GM23248 (cell line): ENCODE data around the gene NFXL1. TPM values are rescaled to one million over a fixed set of nuclear protein-coding genes. Genes with fewer than 3 reads are reported as not detected.

Source experiments
- DNase-seq: peaks from one replicate; pipeline ENCODE4 v3.0.0-alpha.2; 2015
- H2AFZ ChIP-seq: fragments of 200-600 bp; sonication (generic); 2 replicates; pipeline ENCODE4 v1.6.1; 2016; ENCODE audit warnings: antibody characterized with exemption
- H3F3A ChIP-seq: fragments of 200-600 bp; sonication (generic); 2 replicates; pipeline ENCODE4 v1.6.1; 2016; ENCODE audit warnings: mild to moderate bottlenecking, antibody characterized with exemption, mixed run types; ENCODE audit not compliant: insufficient read depth
- H3K27ac ChIP-seq: fragments of 200-600 bp; sonication (generic); 2 replicates; pipeline ENCODE4 v1.5.1; 2016; ENCODE audit warnings: mild to moderate bottlenecking
- H3K27me3 ChIP-seq: fragments of 200-600 bp; sonication (generic); replicated peaks from 2 replicates; pipeline ENCODE4 v1.6.1; 2016; ENCODE audit warnings: mild to moderate bottlenecking; ENCODE audit not compliant: insufficient read depth
- H3K36me3 ChIP-seq: fragments of 200-600 bp; sonication (generic); 2 replicates; pipeline ENCODE4 v1.6.1; 2016; ENCODE audit warnings: low read depth, mild to moderate bottlenecking
- H3K4me1 ChIP-seq: fragments of 200-600 bp; sonication (generic); 2 replicates; pipeline ENCODE4 v1.6.1; 2016; ENCODE audit warnings: mild to moderate bottlenecking; ENCODE audit not compliant: insufficient read depth
- H3K4me2 ChIP-seq: fragments of 200-600 bp; sonication (generic); one replicate; pipeline ENCODE4 v1.6.1; 2016; ENCODE audit warnings: mild to moderate bottlenecking; ENCODE audit not compliant: unreplicated experiment
- H3K4me3 ChIP-seq: fragments of 200-600 bp; sonication (generic); 2 replicates; pipeline ENCODE4 v1.5.1; 2016; ENCODE audit warnings: mild to moderate bottlenecking
- H3K79me2 ChIP-seq: fragments of 200-600 bp; sonication (generic); 2 replicates; pipeline ENCODE4 v1.6.1; 2016; ENCODE audit warnings: mild to moderate bottlenecking; ENCODE audit not compliant: insufficient read depth
- H3K9ac ChIP-seq: fragments of 200-600 bp; sonication (generic); 2 replicates; pipeline ENCODE4 v1.6.1; 2016; ENCODE audit warnings: mild to moderate bottlenecking
- H3K9me2 ChIP-seq: fragments of 200-600 bp; sonication (generic); 2 replicates; pipeline ENCODE4 v1.6.1; 2016; ENCODE audit warnings: mixed run types, mild to moderate bottlenecking, moderate library complexity; ENCODE audit not compliant: insufficient read depth
- H3K9me3 ChIP-seq: fragments of 200-600 bp; sonication (generic); one replicate; pipeline ENCODE4 v1.6.1; 2017; ENCODE audit warnings: low read depth
- H4K20me1 ChIP-seq: fragments of 200-600 bp; sonication (generic); 2 replicates; pipeline ENCODE4 v1.6.0; 2016; ENCODE audit not compliant: insufficient read depth
- EZH2 ChIP-seq: fragments of 200-600 bp; sonication (generic); IDR thresholded peaks from 2 replicates; pipeline ENCODE4 v1.6.1; 2018; ENCODE audit warnings: antibody characterized with exemption, mild to moderate bottlenecking; ENCODE audit not compliant: insufficient read depth, poor library complexity, severe bottlenecking
- EZH2phosphoT487 ChIP-seq: fragments of 200-600 bp; sonication (generic); IDR thresholded peaks from 2 replicates; pipeline ENCODE4 v1.6.1; 2018; ENCODE audit warnings: antibody characterized with exemption, moderate library complexity, mild to moderate bottlenecking, low read depth; ENCODE audit not compliant: insufficient read depth
- WGBS, 2 experiments: methylation state at CpG; one replicate each; pipeline ENCODE4 v1.1.6; 2015 to 2017; ENCODE audit warnings: low lambda C conversion rate in 2 of 2, low coverage in 1 of 2; ENCODE audit errors: missing lambda C conversion rate in 2 of 2; 5-methylcytosine and 5-hydroxymethylcytosine counted together
- in situ Hi-C: fragments of 300-500 bp; cut with MboI; formaldehyde crosslinking; loops from 2 replicates; pipeline ENCODE4 v1.15.0; 2020
- polyA plus RNA-seq: library from polyadenylated mRNA; unstranded; fragments of >200 nt; fragmentation: Nextera tagmentation; extraction: Ambion mirVana; gene quantifications from 2 replicates; pipeline ENCODE4 v1.2.1, GENCODE V29; 2016
- total RNA-seq: library from RNA; depleted of rRNA; stranded (reverse); fragments of >200 nt; shearing (Covaris generic); gene quantifications from 2 replicates; pipeline ENCODE4 v1.2.3, GENCODE V29; 2014

Gene NFXL1
- total and polyA plus RNA-seq, 2 experiments from 2014 or later, result 4.6 to 7.7 TPM

DNA sequence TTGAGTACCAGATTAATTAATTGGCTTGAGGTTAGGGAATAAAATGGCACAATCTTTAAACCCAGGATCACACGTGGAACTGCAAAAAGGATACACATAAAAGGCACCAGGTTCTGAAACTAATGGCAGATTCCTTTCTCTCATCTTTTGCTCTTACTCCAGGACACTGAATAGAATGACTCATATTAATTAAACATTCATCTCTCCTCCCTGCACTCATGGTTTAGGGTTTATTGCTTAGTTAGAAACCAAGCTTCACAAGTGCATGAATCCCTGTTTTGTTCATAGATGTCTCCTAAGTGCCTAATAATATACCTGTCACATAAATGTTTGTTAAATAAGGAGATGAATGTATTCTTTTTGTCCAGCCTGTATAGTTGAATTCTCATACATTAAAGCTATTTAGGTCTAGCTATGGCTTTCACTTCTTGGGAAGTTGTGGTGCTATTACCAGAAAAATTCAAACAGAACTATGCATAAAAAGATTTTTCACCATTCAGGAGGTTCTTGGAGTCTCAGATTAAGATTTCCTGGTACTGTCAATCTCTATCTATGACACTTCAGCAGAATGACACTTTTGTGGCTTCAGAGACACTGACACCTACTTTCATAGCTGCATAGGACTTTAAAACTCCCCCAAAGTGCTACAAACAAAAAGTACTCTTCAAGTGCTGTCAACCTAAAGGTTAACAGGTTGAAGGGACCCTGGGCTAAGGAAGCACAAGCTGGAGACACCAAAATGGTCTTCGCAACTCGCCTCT is 83.9 kb downstream of the NFXL1 start:
- TF ChIP-seq EZH2phosphoT487, result no peak
- no peak for TF ChIP-seq EZH2
- no peak overlapping the region for H3K27ac ChIP-seq
- no peak overlapping the region for H3K4me3 ChIP-seq
- no peaks in the 10 kb centered on the region for H3K79me2 ChIP-seq
- H3K9ac ChIP-seq, result no peak overlapping the region
- 66 to 69% methylated on average over 3 of the region's 3 CpGs for WGBS, 2 experiments
- no peaks in the 10 kb centered on the region for H3F3A ChIP-seq
- peaks cover 1% of the 10 kb centered on the region for H3K4me1 ChIP-seq
- no peaks in the 10 kb centered on the region for H3K36me3 ChIP-seq
- no peaks in the 10 kb centered on the region for H3K9me2 ChIP-seq
- no peaks in the 10 kb centered on the region for H3K9me3 ChIP-seq
- no peaks in the 10 kb centered on the region for H3K27me3 ChIP-seq
- in situ Hi-C loops, result loop anchor here (10.0 kb wide), 1 partner anchor 126 kb away; no protein-coding TSS in a partner anchor
- no peak overlapping the region for H3K4me2 ChIP-seq
- H4K20me1 ChIP-seq, result no peaks in the 10 kb centered on the region
- H2AFZ ChIP-seq, result no peak overlapping the region
- DNase-seq, result no peak

GRCh38 chr4:47829438-47829837 is 84.9 kb downstream of the NFXL1 start:
- Histone ChIP-seq H3K9me3 (no peaks in the 10 kb centered on the region), H3K79me2 (no peaks in the 10 kb centered on the region), H3K9ac (no peak overlapping the region), H3K4me1 (no peaks in the 10 kb centered on the region), H4K20me1 (no peaks in the 10 kb centered on the region), H3F3A (no peaks in the 10 kb centered on the region), H2AFZ (no peak overlapping the region), H3K4me3 (no peak overlapping the region), H3K27ac (no peak overlapping the region), H3K36me3 (no peaks in the 10 kb centered on the region), H3K9me2 (no peaks in the 10 kb centered on the region), H3K4me2 (no peak overlapping the region), H3K27me3 (no peaks in the 10 kb centered on the region)
- TF ChIP-seq EZH2phosphoT487 (no peak), EZH2 (no peak)
- no peak for DNase-seq
- in situ Hi-C loops, result no loop called here

DNA sequence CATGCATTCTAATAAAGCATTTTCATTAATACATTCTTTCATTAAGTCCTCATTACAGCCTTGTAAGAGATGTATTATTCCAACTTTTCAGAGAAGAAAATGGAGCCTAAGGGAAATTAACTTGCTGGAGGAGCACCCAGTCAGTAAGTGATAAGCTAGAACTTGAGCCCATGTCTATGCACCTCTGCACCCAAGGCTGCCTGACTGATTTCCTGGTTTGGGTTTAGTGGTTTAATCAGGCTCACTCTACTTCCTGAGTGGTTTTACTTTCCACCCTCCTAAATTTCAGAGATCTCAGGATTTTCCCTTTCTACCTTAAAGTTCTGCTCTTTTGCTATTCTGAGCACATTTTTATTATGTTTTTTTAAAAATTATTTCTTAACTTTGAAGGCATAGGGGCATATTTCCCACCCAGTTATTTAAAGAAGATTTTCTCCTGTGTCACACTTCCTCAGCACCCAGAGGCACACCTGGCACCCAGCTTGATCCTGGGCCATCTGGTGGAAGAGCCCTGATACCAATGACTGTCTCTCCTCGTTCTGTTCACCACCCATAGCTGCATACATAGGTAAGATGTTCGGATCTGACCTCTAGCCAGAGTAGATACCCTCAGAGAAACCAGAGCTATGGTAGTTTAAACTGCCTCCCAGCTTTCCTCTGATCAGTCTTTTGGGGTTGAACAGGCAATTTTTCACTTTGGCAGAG is 86.9 kb downstream of the NFXL1 start:
- Histone ChIP-seq H3F3A (no peaks in the 10 kb centered on the region), H2AFZ (no peak overlapping the region), H3K27me3 (no peaks in the 10 kb centered on the region), H3K9me2 (no peaks in the 10 kb centered on the region), H3K4me3 (no peak overlapping the region), H3K9ac (no peak overlapping the region), H3K36me3 (no peaks in the 10 kb centered on the region), H4K20me1 (no peaks in the 10 kb centered on the region), H3K27ac (no peak overlapping the region), H3K4me1 (no peaks in the 10 kb centered on the region), H3K4me2 (no peak overlapping the region), H3K9me3 (no peaks in the 10 kb centered on the region), H3K79me2 (no peaks in the 10 kb centered on the region)
- in situ Hi-C loops, result no loop called here
- WGBS, 2 experiments, result 42 to 76% methylated on average over 2 of the region's 2 CpGs
- DNase-seq, result no peak
- no peak for TF ChIP-seq EZH2phosphoT487
- no peak for TF ChIP-seq EZH2

DNA sequence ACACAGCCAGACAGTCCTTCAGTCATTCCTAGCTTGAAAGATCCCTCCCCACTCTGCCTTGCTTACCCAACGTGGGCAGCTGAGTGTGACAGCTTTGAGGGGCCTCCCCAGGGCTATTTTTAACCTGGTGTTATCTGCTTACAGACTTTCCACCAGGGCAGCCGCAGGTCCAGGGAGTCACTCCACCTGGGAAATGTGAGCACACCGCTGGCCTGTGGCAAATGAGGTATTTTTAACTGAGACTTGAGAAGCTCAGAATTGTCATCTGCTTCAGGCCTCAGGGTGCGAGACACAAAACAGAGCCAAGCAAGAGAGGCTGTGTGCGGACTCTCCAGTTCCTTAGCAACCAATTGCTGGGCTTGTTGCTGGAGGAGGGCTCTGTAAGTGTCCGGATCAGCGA is 89.5 kb downstream of the NFXL1 start:
- no peaks in the 10 kb centered on the region for H3K36me3 ChIP-seq
- H3K9me2 ChIP-seq, result no peaks in the 10 kb centered on the region
- no peak for DNase-seq
- 67 to 72% methylated on average over 7 of the region's 7 CpGs for WGBS, 2 experiments
- H2AFZ ChIP-seq, result no peak overlapping the region
- no peaks in the 10 kb centered on the region for H3K9me3 ChIP-seq
- H3F3A ChIP-seq, result no peaks in the 10 kb centered on the region
- TF ChIP-seq EZH2phosphoT487 (no peak), EZH2 (no peak)
- H3K4me1 ChIP-seq, result no peaks in the 10 kb centered on the region
- H3K27ac ChIP-seq, result no peak overlapping the region
- no peaks in the 10 kb centered on the region for H3K79me2 ChIP-seq
- H4K20me1 ChIP-seq, result no peaks in the 10 kb centered on the region
- in situ Hi-C loops, result no loop called here
- H3K9ac ChIP-seq, result no peak overlapping the region
- no peak overlapping the region for H3K4me2 ChIP-seq
- no peak overlapping the region for H3K4me3 ChIP-seq
- H3K27me3 ChIP-seq, result no peaks in the 10 kb centered on the region
